Esophagus squamous epithelium (tissue), 5 donors: Measurements from ENCODE around the gene MRPL20. TPM values are rescaled to one million over a fixed set of nuclear protein-coding genes. Genes with fewer than 3 reads are reported as not detected.

Experiments used
- DNase-seq: peaks from one replicate; lab custom pipeline; 2025; lab: John Stamatoyannopoulos, UW
- H3K27ac ChIP-seq, 4 donors: fragments of 200-600 bp; sonication (generic); one replicate each; pipeline ENCODE4 v1.5.1; 2016 to 2019; ENCODE audit warnings: mild to moderate bottlenecking in 1 of 4
- H3K27me3 ChIP-seq, 4 donors: fragments of 200-600 bp; sonication (generic); 1 replicate in 3 of 4; 2 replicates in 1 of 4; pipeline versions ENCODE4 v1.5.1 to v1.6.0; 2017 to 2021; ENCODE audit warnings: antibody characterized with exemption in 1 of 4
- H3K36me3 ChIP-seq, 3 donors: fragments of 200-600 bp; sonication (generic); one replicate each; pipeline ENCODE4 v1.5.1; 2016 to 2019
- H3K4me1 ChIP-seq, 3 donors: fragments of 200-600 bp; sonication (generic); one replicate each; pipeline ENCODE4 v1.5.1; 2017 to 2019
- H3K4me3 ChIP-seq, 4 donors: fragments of 200-600 bp; sonication (generic); 1 replicate in 3 of 4; 2 replicates in 1 of 4; pipeline ENCODE4 v1.5.1; 2016 to 2019; ENCODE audit warnings: mild to moderate bottlenecking in 2 of 4, moderate library complexity in 1 of 4
- H3K9me3 ChIP-seq, 3 donors: fragments of 200-600 bp; sonication (generic); one replicate each; pipeline ENCODE4 v1.5.1; 2016 to 2019
- POLR2A ChIP-seq, 4 donors: fragments of 450-650 bp; IDR thresholded peaks; one replicate each; pipeline ENCODE4 v1.6.1; 2017; ENCODE audit warnings: antibody characterized with exemption in 4 of 4, mild to moderate bottlenecking in 4 of 4, moderate library complexity in 3 of 4
- WGBS, 2 donors: methylation state at CpG; one replicate each; pipeline ENCODE4 v1.1.5; 2018; 5-methylcytosine and 5-hydroxymethylcytosine counted together
- intact Hi-C: fragments of 100-400 bp; cut with DNase I; formaldehyde crosslinking; loops from one replicate; pipeline ENCODE4 v1.15.0; 2022
- total RNA-seq, 4 donors: library from RNA; depleted of rRNA; stranded (reverse); fragments of >200 nt; gene quantifications; one replicate each; pipeline ENCODE4 v1.1.0, GENCODE V29; 2016
- TF ChIP-seq, protein P1 (sequence below), 6 experiments: fragments of 450-650 bp in 4 of 6; fragments of 200-600 bp in 2 of 6; sonication (generic) in 2 of 6; IDR thresholded peaks; one replicate each; pipeline ENCODE4 v1.5.1; 2016 to 2019; ENCODE audit warnings: antibody characterized with exemption in 6 of 6, mild to moderate bottlenecking in 4 of 6, moderate library complexity in 4 of 6
- donor health status: DM: yes; HTN: yes; CAD: no.

The MRPL20 gene
- total RNA-seq, 4 donors from 2014 or later: 98.0 to 157 (median 116) TPM

DNA sequence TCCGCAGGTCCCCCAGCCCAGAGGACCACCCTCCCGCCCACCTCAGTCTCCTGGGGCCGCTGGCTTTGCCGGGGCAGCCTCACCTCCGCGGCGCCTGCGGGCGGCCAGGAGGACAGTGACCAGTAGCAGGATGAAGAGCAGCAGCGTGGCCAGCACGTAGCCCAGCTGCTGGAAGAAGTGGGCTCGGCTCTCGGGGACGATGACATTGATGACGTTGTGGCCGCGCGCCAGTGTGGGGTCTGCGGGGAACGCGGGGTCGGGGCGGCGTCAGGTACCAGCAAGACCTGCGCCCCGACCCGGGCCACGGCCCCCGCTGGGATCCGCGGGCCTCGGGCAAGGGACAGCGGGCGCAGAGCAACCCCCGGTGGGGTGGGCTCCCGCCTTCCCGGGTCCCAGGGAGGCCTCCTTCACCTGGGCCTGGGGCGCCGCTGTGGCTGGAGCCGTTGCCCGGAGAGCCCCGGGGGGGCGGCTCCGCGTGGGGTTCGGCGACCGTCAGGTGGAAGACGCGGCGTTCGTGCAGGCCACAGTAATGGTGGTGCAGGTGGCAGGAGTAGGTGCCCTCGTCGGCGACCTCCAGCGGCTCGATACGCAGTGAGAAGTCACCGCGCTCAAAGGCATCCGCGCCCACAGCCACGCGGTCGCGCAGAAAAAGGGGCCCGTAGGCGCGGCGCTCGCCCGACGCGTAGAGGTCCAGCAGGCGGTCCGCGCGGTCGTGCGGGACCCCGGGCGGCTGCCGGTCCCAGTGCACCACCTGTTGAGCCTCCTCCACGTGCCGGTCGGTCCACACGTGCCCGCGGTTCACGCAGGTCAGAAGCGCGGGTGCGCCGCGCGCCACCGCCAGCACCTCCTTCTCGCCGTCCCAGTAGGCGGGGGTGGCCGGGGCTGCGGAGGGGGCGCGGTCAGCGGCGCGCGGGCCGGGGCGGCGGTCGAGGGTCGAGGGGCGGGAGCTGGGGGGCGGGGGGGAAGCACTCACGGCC is 52.5 kb downstream of the MRPL20 start:
- WGBS, 2 donors: 33% methylated on average over 9 of the region's 116 CpGs; no CpG with 5 or more reads in 1 of the 2 donors
- no peak for DNase-seq
- peaks cover 0 to 23% (median 0%) of the 10 kb centered on the region in 3 donors for H3K36me3 ChIP-seq
- peaks cover 46 to 84% (median 57%) of the 10 kb centered on the region in 3 donors for H3K4me1 ChIP-seq
- peak overlapping the region in 2 of 4 donors; percentile 50 to 61 for H3K4me3 ChIP-seq
- no peaks in the 10 kb centered on the region for H3K9me3 ChIP-seq
- peaks cover 0 to 77% (median 12%) of the 10 kb centered on the region in 4 donors for H3K27me3 ChIP-seq
- intact Hi-C loops: no loop called here
- H3K27ac ChIP-seq: peak overlapping the region in 2 of 4 donors; percentile 88 to 92
- TF ChIP-seq, protein P1, sequence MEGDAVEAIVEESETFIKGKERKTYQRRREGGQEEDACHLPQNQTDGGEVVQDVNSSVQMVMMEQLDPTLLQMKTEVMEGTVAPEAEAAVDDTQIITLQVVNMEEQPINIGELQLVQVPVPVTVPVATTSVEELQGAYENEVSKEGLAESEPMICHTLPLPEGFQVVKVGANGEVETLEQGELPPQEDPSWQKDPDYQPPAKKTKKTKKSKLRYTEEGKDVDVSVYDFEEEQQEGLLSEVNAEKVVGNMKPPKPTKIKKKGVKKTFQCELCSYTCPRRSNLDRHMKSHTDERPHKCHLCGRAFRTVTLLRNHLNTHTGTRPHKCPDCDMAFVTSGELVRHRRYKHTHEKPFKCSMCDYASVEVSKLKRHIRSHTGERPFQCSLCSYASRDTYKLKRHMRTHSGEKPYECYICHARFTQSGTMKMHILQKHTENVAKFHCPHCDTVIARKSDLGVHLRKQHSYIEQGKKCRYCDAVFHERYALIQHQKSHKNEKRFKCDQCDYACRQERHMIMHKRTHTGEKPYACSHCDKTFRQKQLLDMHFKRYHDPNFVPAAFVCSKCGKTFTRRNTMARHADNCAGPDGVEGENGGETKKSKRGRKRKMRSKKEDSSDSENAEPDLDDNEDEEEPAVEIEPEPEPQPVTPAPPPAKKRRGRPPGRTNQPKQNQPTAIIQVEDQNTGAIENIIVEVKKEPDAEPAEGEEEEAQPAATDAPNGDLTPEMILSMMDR (IDR thresholded peaks at IDR 0.05): no peak
- TF ChIP-seq POLR2A (IDR thresholded peaks at IDR 0.05): no peak

DNA sequence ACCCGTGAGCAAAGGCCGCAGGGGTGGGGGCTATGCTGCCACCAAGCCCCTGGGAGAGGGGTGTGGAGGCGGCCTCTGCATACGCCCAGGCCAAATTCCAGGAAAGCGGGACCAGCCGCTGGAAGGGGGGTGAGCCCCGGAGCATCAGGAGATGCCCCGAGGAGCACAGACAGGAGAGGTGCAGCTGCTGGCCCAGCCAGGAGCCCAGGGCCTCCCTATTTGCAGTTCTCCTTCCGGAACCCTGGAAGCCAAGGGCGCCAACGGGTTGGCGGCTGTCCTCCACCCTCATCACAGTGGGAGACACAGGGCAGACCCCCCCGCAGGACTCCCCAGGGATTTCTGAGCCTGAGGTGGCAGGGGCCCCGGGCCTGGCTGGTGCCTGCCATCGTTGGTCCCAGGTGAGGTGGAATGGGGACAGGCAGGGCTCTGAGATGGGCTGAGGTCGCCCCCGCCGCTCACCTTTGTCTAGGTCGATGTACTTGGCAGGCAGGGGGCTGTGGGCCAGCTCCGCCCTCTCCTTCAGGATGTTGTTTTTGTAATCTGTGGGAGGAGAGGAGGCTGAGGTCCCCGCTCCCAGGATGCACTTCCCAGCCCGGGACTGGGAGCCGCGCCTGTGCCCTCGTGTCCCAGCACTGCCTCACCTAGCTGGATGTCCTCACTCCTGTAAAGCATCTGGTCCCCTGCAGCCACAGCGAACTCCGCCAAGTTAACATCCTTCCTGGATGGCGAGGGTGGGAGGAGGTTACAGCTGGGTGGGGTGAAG is 53.5 kb downstream of the MRPL20 start:
- Histone ChIP-seq H3K4me1 (peaks cover 38 to 74% (median 56%) of the 10 kb centered on the region in 3 donors), H3K27ac (no peak overlapping the region), H3K9me3 (no peaks in the 10 kb centered on the region), H3K36me3 (peaks cover 0 to 23% (median 0%) of the 10 kb centered on the region in 3 donors), H3K4me3 (peak overlapping the region in 1 of 4 donors; percentile 61), H3K27me3 (peaks cover 0 to 67% (median 12%) of the 10 kb centered on the region in 4 donors)
- no peak for TF ChIP-seq POLR2A (IDR thresholded peaks at IDR 0.05)
- TF ChIP-seq, protein P1 (IDR thresholded peaks at IDR 0.05): no peak
- WGBS, 2 donors: 20% methylated on average over 9 of the region's 28 CpGs; no CpG with 5 or more reads in 1 of the 2 donors
- DNase-seq: no peak
- intact Hi-C loops: no loop called here

DNA sequence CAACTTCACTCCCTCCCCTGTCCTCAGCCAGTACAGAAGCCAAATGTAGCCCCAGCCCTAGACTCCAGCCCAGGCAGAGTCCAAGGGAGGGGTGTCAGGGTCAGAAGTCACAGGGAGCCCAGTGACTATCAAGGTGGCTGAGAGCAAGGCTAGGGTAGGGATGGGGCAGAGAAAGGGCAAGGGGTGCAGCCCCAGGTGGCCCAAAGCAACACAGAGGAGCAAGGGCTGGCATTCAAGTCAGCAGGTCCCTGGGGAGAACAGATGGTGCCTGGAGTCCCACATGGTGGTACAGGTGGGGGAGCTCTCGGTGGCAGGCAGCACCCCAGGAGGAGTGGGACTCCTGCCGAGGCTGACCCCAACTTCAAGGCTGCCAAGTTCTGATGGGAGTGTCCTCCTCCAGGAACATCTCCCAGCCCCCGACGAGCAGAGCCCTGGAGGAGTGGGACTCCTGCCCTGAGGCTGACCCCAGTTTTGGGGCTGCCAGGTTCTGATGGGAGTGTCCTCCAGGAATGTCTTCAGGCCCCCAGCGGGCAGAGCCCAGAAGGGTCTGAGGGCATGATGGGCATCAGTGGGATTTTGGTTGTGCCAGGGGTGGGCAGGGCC is 54.2 kb downstream of the MRPL20 start:
- H3K36me3 ChIP-seq: peaks cover 0 to 23% (median 0%) of the 10 kb centered on the region in 3 donors
- intact Hi-C loops: no loop called here
- H3K4me3 ChIP-seq: no peak overlapping the region
- peaks cover 39 to 74% (median 56%) of the 10 kb centered on the region in 3 donors for H3K4me1 ChIP-seq
- no peaks in the 10 kb centered on the region for H3K9me3 ChIP-seq
- peak overlapping the region in 1 of 4 donors; percentile 76 for H3K27ac ChIP-seq
- TF ChIP-seq POLR2A (IDR thresholded peaks at IDR 0.05): no peak
- TF ChIP-seq, protein P1 (IDR thresholded peaks at IDR 0.05): no peak
- no peak for DNase-seq
- 0% methylated on average over 1 of the region's 5 CpGs; no CpG with 5 or more reads in 1 of the 2 donors for WGBS, 2 donors
- peaks cover 0 to 61% (median 12%) of the 10 kb centered on the region in 4 donors for H3K27me3 ChIP-seq

Other genes with a start within 250 kb of the MRPL20 start
- under 1 TPM in 2 of 4 donors, not detected in 2; 0.19 to 0.44 TPM for gene TTLL10, start 233.4 kb downstream of the MRPL20 start, total RNA-seq
- gene TNFRSF18, start 200.7 kb downstream of the MRPL20 start, total RNA-seq: 10 to 100 TPM in 1 of 4 donors, 1 to 10 TPM in 3; 2.0 to 21.0 (median 2.8) TPM
- 1 to 10 TPM in 1 of 4 donors, under 1 TPM in 2, not detected in 1; 0.40 to 1.3 (median 0.57) TPM for gene TNFRSF4, start 193.1 kb downstream of the MRPL20 start, total RNA-seq
- 10 to 100 TPM; 65.0 to 75.4 (median 67.6) TPM for gene SDF4, start 175.3 kb downstream of the MRPL20 start, total RNA-seq
- 10 to 100 TPM; 13.5 to 17.5 (median 15.6) TPM for gene B3GALT6, start 175.1 kb downstream of the MRPL20 start, total RNA-seq
- gene C1QTNF12, start 160.6 kb downstream of the MRPL20 start, total RNA-seq: 1 to 10 TPM in 2 of 4 donors, under 1 TPM in 1, not detected in 1; 0.79 to 3.0 (median 1.7) TPM
- 10 to 100 TPM; 32.6 to 54.3 (median 42.5) TPM for gene UBE2J2, start 133.4 kb downstream of the MRPL20 start, total RNA-seq
- gene SCNN1D, start 126.9 kb downstream of the MRPL20 start, total RNA-seq: 1 to 10 TPM; 1.1 to 8.3 (median 1.5) TPM
- 10 to 100 TPM; 36.4 to 66.7 (median 56.9) TPM for gene ACAP3, start 99.4 kb downstream of the MRPL20 start, total RNA-seq
- 10 to 100 TPM; 20.0 to 52.5 (median 33.2) TPM for gene PUSL1, start 98.7 kb downstream of the MRPL20 start, total RNA-seq
- gene INTS11, start 82.6 kb downstream of the MRPL20 start, total RNA-seq: 10 to 100 TPM; 61.5 to 82.0 (median 63.6) TPM
- 10 to 100 TPM; 27.7 to 75.2 (median 33.4) TPM for gene CPTP, start 82.5 kb downstream of the MRPL20 start, total RNA-seq
- under 1 TPM; 0.13 to 0.57 (median 0.30) TPM for gene TAS1R3, start 76.0 kb downstream of the MRPL20 start, total RNA-seq
- 100 to 1,000 TPM in 1 of 4 donors, 10 to 100 TPM in 3; 63.5 to 111 (median 88.0) TPM for gene DVL1, start 57.9 kb downstream of the MRPL20 start, total RNA-seq
- 10 to 100 TPM in 2 of 4 donors, 1 to 10 TPM in 1, under 1 TPM in 1; 0.45 to 33.8 (median 12.8) TPM for gene MXRA8, start 48.7 kb downstream of the MRPL20 start, total RNA-seq
- gene AURKAIP1, start 32.1 kb downstream of the MRPL20 start, total RNA-seq: 100 to 1,000 TPM in 3 of 4 donors, 10 to 100 TPM in 1; 92.7 to 134 (median 123) TPM
- gene CCNL2, start 8.0 kb downstream of the MRPL20 start, total RNA-seq: 100 to 1,000 TPM in 2 of 4 donors, 10 to 100 TPM in 2; 42.5 to 213 (median 104) TPM
- 10 to 100 TPM in 2 of 4 donors, 1 to 10 TPM in 2; 4.7 to 28.3 (median 14.4) TPM for gene ANKRD65, start 14.0 kb upstream of the MRPL20 start, total RNA-seq
- 10 to 100 TPM; 20.0 to 55.0 (median 34.6) TPM for gene VWA1, start 28.4 kb upstream of the MRPL20 start, total RNA-seq
- gene ATAD3C, start 42.4 kb upstream of the MRPL20 start, total RNA-seq: under 1 TPM; under 0.01 to 1.00 (median 0.28) TPM
- gene ATAD3B, start 64.5 kb upstream of the MRPL20 start, total RNA-seq: 10 to 100 TPM in 3 of 4 donors, 1 to 10 TPM in 1; 9.9 to 40.1 (median 24.1) TPM
- 10 to 100 TPM; 27.0 to 53.8 (median 32.6) TPM for gene ATAD3A, start 104.9 kb upstream of the MRPL20 start, total RNA-seq
- 1 to 10 TPM in 1 of 4 donors, not detected in 3; 2.7 TPM for gene TMEM240, start 133.3 kb upstream of the MRPL20 start, total RNA-seq
- 100 to 1,000 TPM in 3 of 4 donors, 10 to 100 TPM in 1; 98.4 to 125 (median 124) TPM for gene SSU72, start 167.6 kb upstream of the MRPL20 start, total RNA-seq
- 10 to 100 TPM in 1 of 4 donors, 1 to 10 TPM in 3; 5.8 to 15.6 (median 7.9) TPM for gene FNDC10, start 192.8 kb upstream of the MRPL20 start, total RNA-seq
- 10 to 100 TPM; 80.0 to 99.8 (median 96.6) TPM for gene MIB2, start 208.2 kb upstream of the MRPL20 start, total RNA-seq
- gene MMP23B, start 224.9 kb upstream of the MRPL20 start, total RNA-seq: 1 to 10 TPM in 3 of 4 donors, under 1 TPM in 1; 0.49 to 7.6 (median 2.7) TPM